ENCODE measurements around the gene CASS4.

CASS4 gene

GRCh38 chr20:56424931-56425330, 12.9 kb downstream of the CASS4 start:
- no peak for DNase-seq

DNA sequence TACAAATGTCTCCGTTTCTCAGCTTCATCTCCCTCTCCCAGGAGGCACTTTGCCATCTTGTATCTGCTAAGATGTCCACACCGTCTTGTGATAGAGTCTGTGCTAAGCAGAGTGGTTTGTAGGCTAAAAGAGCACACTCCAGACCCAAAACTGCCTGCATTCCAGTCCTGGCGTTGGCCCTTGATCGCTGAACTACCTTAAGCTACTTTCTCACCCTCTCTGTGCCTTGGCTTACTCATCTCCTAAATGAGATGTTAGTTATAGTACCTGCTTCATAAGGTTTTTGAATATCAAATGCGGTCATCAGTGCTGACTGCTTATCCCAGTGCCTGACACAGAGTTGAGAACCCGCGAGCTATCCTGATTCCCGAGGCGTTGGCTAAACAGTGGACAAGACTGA, 14.0 kb downstream of the CASS4 start:
- DNase-seq: no peak

- DNase-seq: no peak
Observed at GRCh38 chr20:56426926-56427325, 14.9 kb downstream of the CASS4 start.

GRCh38 chr20:56427797-56428196, 15.7 kb downstream of the CASS4 start:
- DNase-seq: no peak

DNA sequence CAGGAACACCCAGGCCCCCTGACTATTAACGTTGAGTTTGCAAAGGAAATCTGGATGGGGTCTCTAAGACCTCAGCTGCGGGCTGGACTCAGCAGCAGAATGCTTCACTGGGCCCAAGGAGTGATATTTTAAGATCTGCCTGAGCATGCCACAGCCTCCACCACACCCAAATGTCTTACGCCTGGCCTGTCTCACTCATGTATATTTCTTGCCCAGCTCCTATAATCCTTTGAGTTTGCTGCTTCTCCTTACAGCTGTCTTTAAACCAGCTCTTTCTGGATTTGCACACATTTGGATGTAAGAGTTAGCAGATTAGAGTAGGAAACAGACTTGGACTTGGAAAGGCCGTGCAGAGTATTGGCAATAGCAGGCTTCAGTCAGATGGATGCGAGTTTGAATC, 16.4 kb downstream of the CASS4 start:
- DNase-seq: no peak

DNA sequence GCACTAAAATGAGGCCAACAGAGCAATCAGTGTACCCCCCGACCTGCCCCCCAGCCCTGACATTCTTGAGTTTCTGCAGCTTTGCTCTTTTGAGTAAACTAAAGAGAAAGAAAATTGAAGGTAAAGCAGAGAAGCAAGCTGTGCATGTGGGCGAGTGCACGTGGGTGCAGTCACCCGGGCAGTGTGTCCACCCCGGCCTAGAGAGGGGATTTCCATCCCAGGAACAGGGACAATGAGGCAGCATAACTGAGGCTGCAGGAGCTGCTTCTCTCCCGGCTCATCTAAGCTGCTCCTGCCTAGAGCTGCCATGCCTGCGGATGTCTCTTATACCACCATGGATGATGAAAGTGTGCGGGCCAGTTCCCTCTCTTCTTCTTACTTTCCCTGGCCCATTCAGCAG, 16.8 kb downstream of the CASS4 start:
- DNase-seq: no peak

- no peak for DNase-seq
Observed at GRCh38 chr20:56429502-56429901, 17.4 kb downstream of the CASS4 start.

GRCh38 chr20:56429941-56430340, 17.9 kb downstream of the CASS4 start:
- no peak for DNase-seq

- no peak for DNase-seq
Observed at GRCh38 chr20:56430461-56430860, 18.4 kb downstream of the CASS4 start.

- no peak for DNase-seq
Observed at GRCh38 chr20:56430957-56431356, 18.9 kb downstream of the CASS4 start.

GRCh38 chr20:56431471-56431870, 19.4 kb downstream of the CASS4 start:
- no peak for DNase-seq

DNA sequence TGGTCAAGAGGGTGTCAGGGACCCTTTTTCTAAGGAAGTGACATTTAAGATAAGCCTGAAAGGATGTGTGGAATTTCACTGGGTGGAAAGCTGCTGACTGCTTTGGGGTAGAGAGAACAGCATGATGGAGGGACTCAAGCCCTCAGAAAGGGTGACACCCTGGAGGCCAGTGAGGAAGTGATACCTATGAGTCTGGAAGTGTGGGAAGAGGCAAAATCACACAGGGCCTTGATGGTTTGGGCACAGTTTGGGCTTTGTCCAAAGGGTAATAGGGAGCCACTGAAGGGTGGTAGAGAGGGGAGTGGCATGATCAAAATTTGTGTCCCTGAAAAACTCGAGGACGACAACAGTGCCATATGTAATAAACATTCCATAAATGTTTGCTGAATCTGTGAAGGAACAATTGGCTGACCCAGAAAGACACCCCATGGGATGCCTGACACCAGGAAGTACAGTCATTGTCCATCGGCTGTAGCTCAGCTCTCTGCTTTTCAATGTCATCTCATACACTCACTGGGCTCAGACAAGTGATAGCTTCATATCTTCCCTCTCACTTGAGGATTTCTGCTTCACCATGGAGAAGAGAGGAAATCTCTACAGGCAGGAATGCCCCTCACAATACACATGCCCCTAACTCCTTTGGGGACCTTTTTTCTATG, 21.3 kb downstream of the CASS4 start:
- no peak for DNase-seq

DNA sequence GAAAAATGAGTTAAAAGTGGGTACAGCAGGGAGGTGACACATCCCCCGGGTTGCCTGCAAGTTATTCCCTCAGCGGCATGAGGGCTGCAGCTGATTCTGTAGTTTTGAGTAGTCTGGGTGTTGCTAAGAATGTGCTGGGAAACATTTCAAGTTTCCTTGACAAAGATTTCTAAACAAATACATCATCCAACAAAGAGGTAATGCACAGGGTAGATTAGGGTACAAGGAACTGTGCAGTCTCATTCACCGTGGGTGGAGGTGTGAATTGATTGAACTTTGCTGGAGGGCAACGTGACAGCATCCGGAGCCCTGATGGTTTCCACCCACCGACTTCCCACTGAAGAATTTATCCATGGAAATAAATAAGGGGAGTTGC, 21.8 kb downstream of the CASS4 start:
- DNase-seq: no peak

GRCh38 chr20:56437196-56437960, 25.3 kb downstream of the CASS4 start:
- DNase-seq: no peak

- DNase-seq: no peak
Observed at GRCh38 chr20:56438284-56438683, 26.2 kb downstream of the CASS4 start.

DNA sequence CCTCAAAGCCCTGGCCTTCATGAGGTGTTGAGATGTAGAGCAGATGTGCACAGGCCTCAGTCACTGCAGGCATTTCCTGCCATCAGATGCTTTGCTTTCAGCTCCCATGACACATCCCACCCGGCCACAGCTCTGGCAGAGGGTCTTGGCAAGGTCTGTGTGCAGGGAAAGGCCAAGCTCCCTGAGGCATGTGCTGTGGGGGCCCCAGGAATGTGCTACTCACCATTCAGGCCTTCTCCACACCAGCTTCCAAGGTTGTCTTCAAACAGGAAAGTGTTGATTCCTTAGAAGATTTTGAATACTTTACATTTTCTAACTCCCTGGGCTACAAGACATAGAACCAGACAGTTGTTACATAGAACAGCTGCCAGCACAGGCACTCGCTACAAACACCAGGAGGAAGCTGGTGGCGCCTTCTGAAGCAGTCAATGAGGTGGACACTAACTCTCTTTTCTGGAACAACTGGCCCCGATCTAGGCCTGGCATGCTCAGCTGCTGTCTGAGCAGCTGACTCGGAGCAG, 27.8 kb downstream of the CASS4 start:
- DNase-seq: peak in 2 of 14 donors; percentile 1 to 6

- DNase-seq: no peak
Observed at GRCh38 chr20:56440346-56441007, 28.4 kb downstream of the CASS4 start.

DNA sequence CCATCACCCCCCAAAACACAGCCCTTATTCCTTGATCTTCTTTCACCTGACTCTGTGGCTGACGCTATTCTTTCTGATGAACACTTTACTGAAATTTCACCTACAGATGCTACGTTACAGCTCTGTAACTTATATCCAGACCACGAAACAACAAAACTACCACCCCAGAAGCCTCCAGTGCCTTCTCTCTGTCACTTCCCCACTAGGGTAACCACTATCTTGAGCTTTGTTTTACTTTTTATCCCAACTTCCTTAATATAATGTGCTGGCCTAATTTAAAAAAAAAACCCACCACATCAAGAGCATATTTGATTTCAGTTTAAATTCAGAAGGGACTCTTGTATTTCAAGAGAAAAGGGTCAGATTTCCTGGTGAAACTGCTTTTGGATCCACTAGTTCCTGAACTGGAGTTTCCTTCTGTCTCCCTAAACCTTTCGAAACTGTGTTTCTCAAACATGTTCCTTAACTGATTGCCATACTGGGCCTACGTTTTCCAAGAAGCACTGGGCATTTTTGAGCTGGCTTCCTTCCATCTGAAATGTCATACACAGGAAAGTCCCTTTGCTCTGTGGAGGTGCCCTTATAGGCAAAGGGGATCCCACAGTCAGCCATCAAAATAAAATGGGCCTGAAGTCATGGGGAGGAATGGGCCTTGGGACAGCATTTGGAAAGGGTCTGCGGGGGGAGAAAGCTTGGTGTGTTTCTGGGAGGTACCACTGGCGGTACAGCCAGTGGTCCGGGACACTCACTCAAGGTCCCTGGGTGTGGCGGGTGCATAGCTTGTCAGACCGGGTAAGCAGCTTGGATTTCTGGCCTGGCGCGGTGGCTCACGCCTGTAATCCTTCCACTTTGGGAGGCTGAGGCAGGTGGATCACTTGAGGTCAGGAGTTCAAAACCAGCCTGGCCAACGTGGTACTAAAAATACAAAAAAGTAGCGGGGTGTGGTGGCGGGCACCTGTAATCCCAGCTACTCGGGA, 30.6 kb downstream of the CASS4 start:
- no peak for DNase-seq

- no peak for DNase-seq
Observed at GRCh38 chr20:56443654-56444540, 31.8 kb downstream of the CASS4 start.

- DNase-seq: no peak
Observed at GRCh38 chr20:56445130-56445529, 33.1 kb downstream of the CASS4 start.

DNA sequence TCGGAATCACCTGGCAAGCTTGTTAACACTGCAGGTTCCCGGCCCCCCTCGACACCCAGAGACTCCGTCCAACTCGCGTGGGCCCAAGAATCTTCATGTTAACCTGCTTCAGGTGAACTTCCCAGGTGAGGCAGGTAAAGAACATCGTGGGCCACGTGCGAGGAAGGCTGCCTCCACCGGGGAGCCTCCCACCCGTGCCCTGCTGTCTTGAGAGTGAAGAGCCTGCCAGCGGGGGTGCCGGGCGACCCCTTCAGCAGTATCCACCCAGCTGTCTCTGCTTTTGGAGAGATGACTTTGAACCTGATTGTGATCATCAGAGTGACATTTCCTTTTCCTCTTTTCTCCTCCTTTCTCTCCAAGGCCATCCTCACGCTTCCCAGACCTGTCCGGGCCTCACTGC, 33.5 kb downstream of the CASS4 start:
- DNase-seq: no peak

Data from C1 segment of cervical spinal cord (tissue), 14 donors.